GM18870 (cell line): ENCODE data around the gene TAB2.
"Not testable (repeated sequence)": the region's sequence is repeated elsewhere in the genome, so short reads cannot be mapped to it uniquely, and the experiment has no call there.

Experiments
- ATAC-seq: cut with Tn5 transposase; IDR thresholded peaks from one replicate; pipeline ENCODE4 v1.9.1; 2021; ENCODE audit warnings: moderate library complexity; ENCODE audit not compliant: unreplicated experiment

TAB2 gene

DNA sequence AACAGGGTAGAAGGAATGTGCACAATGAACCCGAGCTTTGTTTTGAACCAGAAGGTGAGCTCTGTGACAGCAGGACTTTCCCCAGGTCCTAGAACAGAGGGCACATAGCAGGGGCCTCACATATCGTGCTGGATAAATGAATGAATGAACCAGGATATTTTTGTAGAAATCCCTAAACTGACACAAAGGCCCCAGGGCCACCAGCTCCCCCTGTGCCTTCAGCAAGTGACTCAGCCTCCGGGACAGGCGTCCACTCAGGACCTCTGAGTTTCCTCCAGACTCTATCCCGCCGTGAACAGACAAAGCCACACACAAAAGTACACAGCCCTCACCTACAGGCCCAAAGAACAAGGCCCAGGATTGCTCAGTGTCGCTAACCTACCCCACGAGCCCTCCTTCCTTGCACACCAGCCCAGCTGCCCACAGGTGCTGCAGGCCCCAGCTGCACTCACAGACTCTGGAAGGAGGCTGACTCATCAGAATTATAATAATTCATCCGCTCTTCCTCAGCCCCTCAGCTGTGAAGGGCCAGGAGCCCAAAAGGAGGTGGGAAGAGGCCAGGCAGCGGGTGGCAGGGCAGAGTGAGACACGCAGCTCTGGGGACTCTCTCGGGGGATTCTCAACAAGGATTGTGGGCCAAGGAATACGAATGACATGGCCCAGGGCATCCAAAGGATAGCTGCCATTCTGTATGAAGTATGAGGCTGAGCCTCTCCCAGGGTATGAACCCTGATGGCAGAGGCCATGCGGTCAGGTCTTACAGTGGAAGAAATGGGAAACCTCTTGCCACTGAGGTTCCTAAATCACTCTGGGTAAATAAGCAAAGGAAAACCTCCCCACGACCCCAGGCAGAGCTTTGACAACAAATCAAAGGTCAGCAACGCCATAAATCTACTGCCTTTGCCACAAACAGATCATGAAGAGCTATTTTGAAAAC is 123.5 kb downstream of the TAB2 start:
- no peak for ATAC-seq

DNA sequence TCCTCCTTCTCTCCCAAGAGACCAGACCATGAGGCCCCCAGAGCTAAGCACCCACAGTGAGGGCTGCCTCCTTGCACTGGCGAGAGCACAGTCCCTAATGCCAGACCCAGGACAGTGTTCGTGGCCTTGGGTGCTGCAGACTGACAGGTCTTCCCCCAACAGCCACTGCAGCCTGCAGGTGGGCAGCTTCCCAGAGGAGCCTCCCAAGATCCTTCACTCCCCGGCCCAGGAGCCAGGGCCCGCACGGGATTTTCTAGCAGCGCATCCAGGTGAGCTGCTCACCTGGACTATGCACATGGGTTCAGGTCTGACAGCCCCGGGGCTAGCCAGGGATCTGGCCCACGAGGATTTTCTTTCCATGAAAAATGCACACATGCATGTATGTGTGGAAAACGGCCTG is 124.2 kb downstream of the TAB2 start:
- no peak for ATAC-seq

DNA sequence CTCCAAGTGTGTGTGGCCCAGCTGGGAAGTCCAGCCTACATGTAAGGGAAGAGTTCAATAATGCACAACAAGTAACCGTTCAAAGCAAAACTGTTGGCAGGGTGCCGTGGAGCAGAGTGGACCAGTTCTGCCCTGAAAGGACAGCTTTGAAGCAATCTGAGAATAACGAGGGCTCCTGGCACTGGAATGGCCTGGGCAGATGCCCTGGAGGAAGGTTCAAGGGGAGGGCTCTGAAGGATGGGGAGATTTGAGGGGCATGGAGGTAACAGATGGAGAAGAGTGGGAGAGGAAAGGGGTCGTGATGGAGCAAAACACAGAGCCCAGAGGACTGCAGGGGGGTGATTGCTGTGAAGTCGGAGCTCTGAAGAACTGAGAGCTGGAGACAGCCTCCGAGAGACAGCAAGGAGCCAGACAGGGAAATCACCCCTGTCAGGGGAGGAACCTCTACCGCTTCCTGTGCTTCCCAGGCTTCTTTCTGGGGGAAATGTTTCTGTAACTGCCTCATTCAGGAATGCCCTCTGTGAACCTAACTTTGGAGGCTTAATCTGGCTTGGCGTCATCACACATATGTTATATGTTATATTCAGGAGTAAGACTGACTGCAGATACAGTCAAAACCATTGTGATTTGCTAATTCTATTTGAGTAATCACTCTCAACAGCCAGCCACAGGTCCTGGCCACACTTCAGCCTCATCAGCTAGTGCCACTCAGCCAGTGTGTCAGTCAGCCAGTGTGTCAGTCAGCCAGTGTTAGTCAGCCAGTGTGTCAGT is 126.1 kb downstream of the TAB2 start:
- ATAC-seq, result no peak

DNA sequence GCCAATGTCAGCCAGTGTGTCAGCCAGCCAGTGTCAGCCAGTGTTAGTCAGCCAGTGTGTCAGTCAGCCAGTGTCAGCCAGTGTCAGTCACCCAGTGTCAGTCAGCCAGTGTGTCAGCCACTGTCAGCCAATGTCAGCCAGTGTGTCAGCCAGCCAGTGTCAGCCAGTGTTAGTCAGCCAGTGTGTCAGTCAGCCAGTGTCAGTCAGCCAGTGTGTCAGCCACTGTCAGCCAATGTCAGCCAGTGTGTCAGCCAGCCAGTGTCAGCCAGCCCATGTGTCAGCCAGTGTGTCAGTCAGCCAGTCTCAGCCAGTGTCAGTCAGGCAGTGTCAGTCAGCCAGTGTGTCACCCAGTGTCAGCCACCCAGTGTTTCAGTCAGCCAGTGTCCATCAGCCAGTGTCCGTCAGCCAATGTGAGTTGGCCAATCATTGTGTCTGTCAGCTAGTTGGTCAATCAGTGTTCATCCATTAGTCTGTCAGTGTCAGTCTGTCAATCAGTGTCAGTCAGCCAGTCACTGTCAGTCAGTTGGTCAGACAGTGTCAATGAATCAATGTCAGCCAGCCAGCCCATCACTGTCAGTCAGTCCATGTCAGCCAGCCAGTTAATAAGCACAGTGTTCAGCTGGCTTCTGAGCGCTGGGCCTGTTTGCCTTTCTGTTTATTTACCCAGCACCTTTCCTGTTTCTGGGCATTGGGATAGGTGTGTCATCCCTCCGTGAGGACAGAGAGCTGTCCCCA is 127.0 kb downstream of the TAB2 start:
- ATAC-seq, result not testable (repeated sequence)

DNA sequence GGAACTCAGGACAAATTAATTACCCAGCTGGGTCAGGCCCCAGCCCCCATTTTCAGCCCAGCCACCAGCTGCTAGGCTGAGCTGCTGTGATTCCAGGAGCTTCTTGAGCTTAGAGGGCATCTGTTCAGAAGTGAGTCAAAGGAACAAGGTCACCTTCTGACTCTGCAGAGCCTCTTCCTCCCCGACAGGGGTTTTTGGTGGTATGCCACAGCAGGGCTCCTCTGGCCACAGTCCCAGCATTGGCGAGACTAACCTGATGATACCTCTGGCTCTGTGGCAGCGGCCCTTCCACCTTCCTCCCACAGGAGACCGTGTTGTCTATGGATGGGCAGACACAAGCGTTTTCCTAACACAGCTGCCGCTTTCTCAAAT is 127.6 kb downstream of the TAB2 start:
- ATAC-seq, result no peak

DNA sequence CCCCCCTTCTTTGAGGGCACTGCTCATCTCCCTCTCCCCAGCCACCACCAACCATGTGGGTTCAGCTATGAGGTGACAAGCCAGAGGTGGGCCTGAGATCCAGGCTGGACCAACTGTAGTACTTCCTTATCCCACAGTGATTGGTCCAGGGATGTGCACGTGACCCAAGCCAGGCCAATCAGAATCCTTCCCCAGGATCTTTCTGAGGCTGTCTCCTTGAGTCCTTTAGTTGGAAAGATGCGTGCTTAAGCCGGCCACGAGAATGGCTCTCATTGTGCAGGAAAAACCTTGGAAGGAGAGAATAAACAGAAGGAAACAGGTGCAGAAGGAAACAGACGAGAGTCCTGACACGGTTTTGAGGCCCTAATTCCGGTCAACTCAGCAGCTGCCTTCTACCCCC is 128.1 kb downstream of the TAB2 start:
- ATAC-seq, result no peak

DNA sequence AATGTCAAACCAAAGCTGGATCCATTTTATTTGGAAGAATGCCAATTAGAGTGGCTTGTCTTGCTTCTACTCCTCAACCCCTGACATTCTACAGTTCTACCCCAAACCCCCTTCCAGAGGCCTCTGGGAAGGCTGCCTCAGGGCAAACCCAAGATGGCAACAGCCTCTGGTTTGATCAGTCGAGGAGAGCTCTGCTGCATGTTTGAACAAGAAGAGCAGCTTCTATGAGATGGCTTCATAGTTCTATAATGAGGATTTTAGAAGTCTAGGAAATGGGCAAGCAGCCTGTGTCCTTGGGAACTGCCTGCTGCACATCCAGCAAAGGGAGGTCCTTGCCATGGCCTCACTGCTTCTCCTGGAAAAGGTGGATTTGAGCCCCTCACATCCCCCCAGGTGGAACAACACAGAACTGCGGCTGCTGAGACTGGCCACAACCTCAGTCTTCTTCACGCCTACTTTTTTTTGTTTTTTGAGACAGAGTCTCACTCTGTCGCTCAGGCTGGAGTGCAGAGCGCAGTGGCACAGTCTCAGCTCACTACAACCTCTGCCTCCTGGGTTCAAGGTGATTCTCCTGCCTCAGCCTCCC is 129.4 kb downstream of the TAB2 start:
- ATAC-seq, result no peak

DNA sequence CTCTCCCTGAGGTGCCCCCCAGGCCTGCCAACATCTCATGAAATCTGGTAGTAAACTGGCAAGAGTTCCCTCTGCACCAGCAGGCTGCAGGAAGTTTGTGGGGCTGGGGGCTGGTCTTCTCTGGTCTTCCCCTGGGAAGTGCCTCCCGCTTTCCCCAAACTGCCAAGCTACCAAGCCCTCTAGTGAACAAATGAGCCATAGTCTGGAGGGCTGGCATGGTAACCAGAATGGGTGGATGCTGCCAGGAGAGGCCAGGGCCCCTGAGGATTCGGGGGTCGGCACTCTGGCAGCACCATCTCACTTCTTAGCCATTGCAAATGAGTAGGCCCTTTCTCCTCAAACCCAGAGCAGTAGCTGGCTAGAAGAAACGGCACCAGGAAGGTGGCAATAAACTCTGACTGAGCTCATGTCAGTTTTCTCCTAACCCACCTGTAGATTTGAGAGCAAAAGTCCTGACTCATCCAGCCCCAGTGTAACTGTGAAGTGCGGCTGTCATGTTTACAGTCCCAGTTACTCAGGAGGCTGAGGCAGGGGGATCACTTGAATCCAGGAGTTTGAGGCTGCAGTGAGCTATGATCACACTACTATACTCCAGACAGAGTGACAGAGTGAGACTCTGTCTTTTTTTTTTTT is 131.4 kb downstream of the TAB2 start:
- ATAC-seq, result no peak

DNA sequence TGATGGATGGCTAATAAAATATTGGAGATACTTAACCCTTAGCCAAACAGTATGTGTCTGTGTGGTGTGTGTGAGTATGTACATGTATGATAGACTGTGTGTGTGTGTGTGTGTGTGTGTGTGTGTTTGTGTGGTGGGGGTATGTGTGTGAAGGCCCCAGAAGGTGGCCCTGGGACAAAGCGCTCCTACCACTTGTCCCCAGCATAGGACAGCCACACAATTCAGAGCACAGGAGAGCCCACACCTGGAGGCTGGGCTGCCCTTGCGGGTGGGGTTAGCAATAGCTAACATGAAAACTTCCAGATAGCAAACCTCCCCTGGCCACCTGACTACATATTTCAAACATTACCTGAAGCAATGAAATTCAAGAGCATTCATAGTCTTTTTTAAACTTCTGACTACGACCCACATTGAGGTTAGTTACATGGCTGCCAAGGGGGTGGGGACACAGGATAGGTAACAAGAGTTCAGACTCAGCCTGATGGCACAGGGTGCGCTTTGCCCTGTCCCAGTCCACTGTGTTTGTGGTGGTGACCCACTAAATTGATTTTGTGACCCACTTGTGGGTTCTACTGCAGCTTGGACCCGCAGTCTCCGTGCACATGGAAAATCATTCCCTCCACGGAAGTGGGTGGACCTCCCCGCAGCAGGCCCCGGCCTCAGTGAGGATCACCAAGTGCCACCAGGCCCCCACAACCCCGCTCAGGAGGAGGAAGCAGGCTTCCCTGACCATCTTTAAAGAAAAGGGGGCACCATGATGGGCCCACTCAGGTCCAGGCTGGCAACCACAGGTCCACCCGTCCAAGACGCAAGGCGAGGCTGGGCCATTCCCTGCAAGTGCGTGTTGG is 132.5 kb downstream of the TAB2 start:
- no peak for ATAC-seq

DNA sequence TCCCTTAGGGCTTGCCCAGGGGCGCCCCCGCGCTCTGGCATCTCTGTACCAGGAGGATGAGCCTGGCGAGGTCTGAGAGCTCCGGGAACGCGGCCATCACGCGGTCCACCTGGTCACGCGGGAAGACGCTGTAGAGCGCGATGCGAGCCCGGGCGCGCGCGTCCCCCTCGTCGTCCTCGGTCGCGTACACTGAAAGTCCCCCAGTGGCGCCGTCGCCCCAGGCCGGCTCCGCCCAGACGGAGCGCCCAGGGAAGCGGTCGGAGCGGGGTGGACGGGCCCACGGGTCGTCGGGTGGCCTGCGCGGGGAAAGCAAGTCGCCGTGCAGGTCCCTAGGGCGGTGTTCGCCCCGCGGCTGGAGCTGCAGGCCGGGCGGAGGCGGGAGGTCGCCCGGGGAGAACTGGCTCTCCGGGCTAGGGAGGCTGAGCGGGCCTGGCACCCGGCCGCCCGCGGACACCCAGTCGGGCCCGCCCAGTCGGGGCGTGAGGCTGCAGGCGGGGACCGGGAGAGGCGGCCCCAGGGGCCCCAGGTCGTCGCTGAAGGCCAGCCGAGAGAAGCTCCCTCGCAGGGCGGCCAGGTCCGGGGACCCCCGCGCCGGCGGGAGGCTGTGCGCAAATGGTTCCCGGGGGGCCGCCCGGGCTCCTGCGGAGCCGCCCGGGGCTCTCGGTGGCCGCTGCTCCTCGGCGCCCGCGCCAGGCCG is 133.3 kb downstream of the TAB2 start:
- no peak for ATAC-seq

DNA sequence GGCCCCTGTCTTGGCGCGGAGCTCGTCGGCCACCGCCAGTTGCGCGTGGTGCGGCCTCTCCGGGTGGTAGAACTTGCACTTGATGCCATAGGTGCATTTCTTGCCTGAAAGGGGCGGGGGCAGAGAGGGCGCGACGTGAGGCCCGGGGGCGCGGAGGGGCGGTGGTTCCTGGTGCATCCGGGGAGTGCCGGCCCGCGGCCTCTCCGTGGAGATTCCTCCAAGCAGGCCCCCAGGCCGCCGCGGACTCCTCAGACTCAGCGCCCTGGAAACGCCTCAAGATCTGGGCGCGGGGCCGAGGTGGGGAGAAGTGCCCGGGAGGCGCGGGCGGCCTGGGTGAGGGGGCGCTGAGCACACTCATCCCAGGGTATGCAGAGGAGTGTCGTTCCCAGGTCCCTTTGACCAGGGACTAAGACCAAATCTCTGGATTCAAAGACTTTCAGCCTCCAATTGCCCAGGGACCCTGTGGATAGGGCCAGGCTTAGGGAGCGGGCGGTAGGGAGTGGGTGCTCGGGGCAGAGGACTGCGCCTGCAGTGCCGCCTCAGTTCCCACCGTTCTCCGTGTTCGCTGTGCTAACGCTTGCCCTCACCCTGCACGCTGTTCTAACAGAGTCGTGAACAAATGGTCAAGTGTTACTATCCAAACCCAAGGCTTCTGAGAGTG is 134.0 kb downstream of the TAB2 start:
- ATAC-seq, result no peak

DNA sequence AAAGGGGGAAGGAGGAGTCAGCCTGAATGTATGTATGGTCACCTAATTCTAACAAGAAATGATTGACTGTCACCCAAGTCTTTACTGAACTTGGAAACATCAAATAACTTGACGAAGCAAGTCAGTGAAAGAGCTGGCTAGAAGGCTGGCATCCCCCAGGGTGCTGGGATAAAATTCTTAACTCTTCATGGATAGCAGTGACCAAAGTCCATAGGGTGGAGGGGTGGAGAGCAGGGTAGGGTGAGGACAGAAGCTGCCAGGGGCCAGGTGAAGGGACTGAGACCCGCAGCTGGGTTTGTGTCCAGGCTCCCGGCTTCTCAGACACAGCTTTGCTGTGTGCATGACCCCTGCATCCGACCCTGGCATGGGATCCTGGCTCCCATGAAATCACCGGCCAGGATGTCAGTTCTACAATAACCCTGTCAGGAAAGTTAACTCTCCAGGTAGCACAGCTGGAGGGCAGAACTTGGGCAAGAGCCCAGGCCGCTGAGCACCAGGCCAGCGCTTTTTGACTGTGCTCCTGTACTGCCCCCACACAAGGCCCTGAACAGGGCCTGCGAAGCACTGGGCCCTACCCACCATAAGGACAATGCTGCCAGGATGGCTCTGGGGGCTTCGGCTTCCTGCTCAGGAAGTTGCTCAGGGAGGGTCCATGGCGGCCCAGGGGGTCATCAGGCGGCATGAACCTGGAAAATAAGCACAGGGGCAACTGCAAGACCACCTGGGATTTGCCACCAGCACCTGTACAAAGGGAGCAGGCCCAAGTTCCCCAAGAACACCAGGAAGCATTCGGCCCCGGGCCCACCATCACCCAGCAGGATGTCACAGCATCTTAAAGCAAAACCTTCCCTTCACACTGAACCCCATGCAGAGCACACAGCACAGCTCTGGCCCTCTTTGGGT is 134.8 kb downstream of the TAB2 start:
- no peak for ATAC-seq

DNA sequence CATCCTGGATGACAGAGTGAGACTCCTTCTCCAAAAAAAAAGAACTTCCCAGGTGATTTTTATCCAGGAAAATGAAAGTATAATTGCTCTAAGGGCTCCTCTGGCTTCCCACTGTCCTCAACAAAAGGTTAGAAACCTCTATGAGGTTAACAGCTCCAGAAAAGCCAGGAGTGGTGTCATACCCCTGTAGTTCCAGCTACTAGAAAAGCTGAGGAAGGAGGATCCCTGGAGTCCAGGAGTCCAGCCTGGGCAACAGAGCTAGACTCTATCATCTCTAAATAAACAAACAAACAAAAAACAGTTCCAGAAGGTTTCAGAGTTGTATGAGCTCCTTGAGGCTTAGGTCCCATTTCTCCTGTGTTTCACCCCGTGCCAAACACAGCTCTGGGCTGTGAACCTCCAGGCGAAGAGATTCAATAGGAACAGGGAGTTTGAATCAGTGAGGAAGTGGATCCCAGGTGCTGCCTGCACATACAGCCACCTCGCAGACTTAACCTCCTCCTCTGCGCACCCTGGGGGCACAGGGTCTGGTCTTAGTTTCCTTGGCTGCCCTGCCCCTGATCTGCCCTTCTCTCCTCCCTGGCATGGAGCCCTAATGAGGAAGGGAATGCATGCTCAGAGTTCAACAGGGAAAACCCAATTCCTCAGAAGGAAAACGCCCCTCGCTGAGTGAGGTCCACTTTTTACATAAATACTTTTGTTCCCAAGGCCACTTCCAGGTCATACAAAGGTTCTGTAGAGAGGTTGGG is 136.3 kb downstream of the TAB2 start:
- ATAC-seq, result no peak

DNA sequence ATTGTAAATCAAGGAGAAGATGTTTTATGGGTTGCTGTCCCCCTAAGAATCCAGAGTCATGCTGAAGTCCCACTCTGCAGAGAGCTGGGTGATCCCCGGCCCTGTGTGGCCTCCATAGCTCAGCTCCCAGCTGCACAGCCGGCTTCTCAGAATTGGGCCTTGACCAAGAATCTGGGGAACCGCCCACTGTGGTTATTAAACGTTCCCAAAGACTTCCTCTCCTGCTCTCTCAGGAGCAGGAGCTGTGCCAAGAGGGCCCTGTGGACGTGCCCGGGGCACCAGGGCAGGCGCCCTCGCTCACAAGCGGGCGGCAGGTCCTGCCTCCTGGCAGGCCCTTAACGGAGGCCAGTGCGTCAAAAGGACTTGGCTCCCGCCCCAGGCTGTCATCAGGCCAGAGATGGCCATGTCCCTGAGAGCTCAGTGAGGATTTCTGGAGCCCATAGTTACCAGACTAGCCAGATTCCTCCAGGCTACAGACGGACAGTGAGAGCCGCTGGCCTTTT is 136.9 kb downstream of the TAB2 start:
- ATAC-seq, result no peak

DNA sequence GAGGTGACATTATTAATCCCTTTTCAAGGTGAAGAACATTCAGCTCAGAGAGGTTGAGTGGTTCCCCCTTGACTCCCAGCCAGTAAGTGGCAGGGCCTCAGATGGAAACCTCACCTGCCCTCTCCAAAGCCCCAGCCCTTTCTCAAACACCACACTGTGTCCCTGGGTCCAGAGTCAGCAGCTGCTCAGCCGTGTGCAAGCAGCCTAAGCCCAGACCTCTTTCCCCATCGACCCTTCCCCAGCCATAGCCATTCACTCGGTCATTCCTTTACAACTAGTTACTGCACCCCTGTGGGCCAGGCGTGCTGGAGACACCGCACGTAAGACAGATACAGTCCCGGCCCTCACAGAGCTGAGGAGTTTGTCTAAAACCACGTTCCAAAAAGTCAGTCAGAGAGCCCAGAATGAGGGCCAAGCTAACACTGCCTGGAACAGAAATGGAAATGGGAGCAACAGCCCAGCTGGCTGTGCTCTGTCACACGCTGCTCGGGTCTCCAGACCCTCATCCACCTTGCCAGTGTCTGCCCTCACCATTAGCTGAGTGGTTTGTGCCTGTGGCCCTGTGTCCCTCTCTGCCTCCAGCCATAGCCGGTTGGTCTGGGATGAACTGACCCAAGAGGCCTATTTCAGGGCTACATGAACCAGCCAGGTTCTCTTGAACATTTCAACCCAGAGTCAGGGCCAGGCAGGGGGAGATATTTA is 137.7 kb downstream of the TAB2 start:
- ATAC-seq, result no peak
